MM.1S (cell line): ENCODE results near the gene ZNF23.

Source experiments
- DNase-seq: peaks from one replicate; pipeline ENCODE4 v3.0.0-alpha.2; 2015
- H2AFZ ChIP-seq: fragments of 300-600 bp; sonication (generic); 2 replicates; pipeline ENCODE4 v1.6.0; 2016; ENCODE audit warnings: antibody characterized with exemption, low read length
- H3F3A ChIP-seq: fragments of 300-600 bp; sonication (generic); 2 replicates; pipeline ENCODE4 v1.6.1; 2016; ENCODE audit warnings: mild to moderate bottlenecking, antibody characterized with exemption, low read length, moderate library complexity, mixed read lengths; ENCODE audit not compliant: insufficient read depth
- H3K27ac ChIP-seq: fragments of 300-600 bp; sonication (generic); 2 replicates; pipeline ENCODE4 v1.5.1; 2016; ENCODE audit warnings: mild to moderate bottlenecking, low read length
- H3K27me3 ChIP-seq: fragments of 300-600 bp; sonication (generic); replicated peaks from 2 replicates; pipeline ENCODE4 v1.6.0; 2016; ENCODE audit warnings: low read length; ENCODE audit not compliant: insufficient read depth
- H3K36me3 ChIP-seq: fragments of 300-600 bp; sonication (generic); replicated peaks from 2 replicates; pipeline ENCODE4 v1.6.1; 2016; ENCODE audit warnings: mild to moderate bottlenecking, low read length, mixed read lengths; ENCODE audit not compliant: insufficient read depth
- H3K4me1 ChIP-seq: fragments of 300-600 bp; sonication (generic); 2 replicates; pipeline ENCODE4 v1.6.1; 2016; ENCODE audit warnings: low read length, mixed read lengths
- H3K4me2 ChIP-seq: fragments of 300-600 bp; sonication (generic); 2 replicates; pipeline ENCODE4 v1.6.0; 2016; ENCODE audit warnings: low read depth, low read length
- H3K4me3 ChIP-seq: fragments of 300-600 bp; sonication (generic); 2 replicates; pipeline ENCODE4 v1.5.1; 2016; ENCODE audit warnings: low read length, mixed read lengths
- H3K79me2 ChIP-seq: fragments of 300-600 bp; sonication (generic); 2 replicates; pipeline ENCODE4 v1.6.1; 2016; ENCODE audit warnings: mixed run types, low read length, mixed read lengths
- H3K9ac ChIP-seq: fragments of 300-600 bp; sonication (generic); 2 replicates; pipeline ENCODE4 v1.6.1; 2016; ENCODE audit warnings: low read length, mixed read lengths
- H3K9me2 ChIP-seq: fragments of 300-600 bp; sonication (generic); replicated peaks from 2 replicates; pipeline ENCODE4 v1.6.1; 2016; ENCODE audit warnings: mild to moderate bottlenecking, low read length, mixed read lengths; ENCODE audit not compliant: insufficient read depth
- H3K9me3 ChIP-seq: fragments of 300-600 bp; sonication (generic); replicated peaks from 2 replicates; pipeline ENCODE4 v1.6.1; 2016; ENCODE audit warnings: mild to moderate bottlenecking, low read length, mixed read lengths; ENCODE audit not compliant: insufficient read depth
- H4K20me1 ChIP-seq: fragments of 300-600 bp; sonication (generic); 2 replicates; pipeline ENCODE4 v1.6.1; 2016; ENCODE audit warnings: mild to moderate bottlenecking, low read length, moderate library complexity, mixed read lengths; ENCODE audit not compliant: insufficient read depth
- CTCF ChIP-seq: fragments of 300-600 bp; sonication (generic); IDR thresholded peaks from 2 replicates; pipeline ENCODE4 v1.5.1; 2016; ENCODE audit warnings: antibody characterized with exemption, low read length, mixed read lengths
- EZH2 ChIP-seq: fragments of 300-600 bp; sonication (generic); optimal IDR thresholded peaks from 2 replicates; pipeline ENCODE3; 2017; ENCODE audit warnings: low read depth, mild to moderate bottlenecking, antibody characterized with exemption, low read length, mixed read lengths
- EZH2phosphoT487 ChIP-seq: fragments of 300-600 bp; sonication (generic); IDR thresholded peaks from 2 replicates; pipeline ENCODE4 v1.6.1; 2018; ENCODE audit warnings: antibody characterized with exemption, low read length

The ZNF23 gene

GRCh38 chr16:71402007-71402406 is 60.0 kb downstream of the ZNF23 start:
- Histone ChIP-seq H4K20me1 (no peaks in the 10 kb centered on the region), H3K27me3 (peaks cover 4% of the 10 kb centered on the region; the same call in 1 of the 2 replicates), H2AFZ (no peak overlapping the region), H3K9me3 (no peaks in the 10 kb centered on the region), H3K4me2 (no peak overlapping the region), H3K4me3 (no peak overlapping the region), H3K9me2 (no peaks in the 10 kb centered on the region), H3F3A (no peaks in the 10 kb centered on the region; the same call in 1 of the 2 replicates), H3K27ac (no peak overlapping the region), H3K4me1 (no peaks in the 10 kb centered on the region; the same call in 1 of the 2 replicates), H3K36me3 (no peaks in the 10 kb centered on the region), H3K79me2 (no peaks in the 10 kb centered on the region), H3K9ac (no peak overlapping the region)
- no peak for DNase-seq
- TF ChIP-seq CTCF (no peak), EZH2 (no peak)

DNA sequence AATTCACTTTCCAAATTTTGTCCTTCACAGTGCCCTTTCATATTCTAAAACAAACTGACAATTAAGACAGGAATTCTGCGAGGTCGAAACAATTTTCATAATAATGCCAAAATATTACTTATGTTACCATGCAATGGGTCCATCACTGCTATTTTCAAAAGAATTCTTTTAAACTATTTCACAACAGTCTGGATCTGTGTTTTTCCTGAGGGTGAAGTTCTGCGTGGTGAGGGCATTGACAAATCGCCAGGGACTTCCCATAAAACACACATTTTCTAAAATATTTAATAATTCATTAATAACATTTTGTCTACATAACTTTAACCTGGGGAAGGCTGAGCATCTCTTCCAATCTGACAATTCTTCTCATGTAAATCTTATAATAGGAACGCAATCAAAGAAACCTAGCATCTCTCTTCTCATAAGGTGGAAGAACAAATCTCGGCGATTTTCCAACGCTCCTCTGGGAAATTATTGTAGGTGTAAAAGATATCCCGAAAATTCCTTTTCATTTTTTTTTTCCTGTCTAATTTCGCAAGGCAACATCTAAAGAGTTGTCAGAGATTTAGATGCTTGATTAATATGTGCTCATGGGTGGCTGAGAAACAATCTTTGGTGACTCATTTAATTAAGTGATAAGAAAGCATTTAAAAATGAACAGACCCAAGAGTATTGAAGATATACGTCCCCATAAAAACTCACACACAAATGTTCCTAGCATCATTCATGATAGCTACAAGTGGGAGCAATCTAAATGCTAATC is 62.1 kb downstream of the ZNF23 start:
- no peak overlapping the region for H3K9ac ChIP-seq
- no peak overlapping the region for H3K4me3 ChIP-seq
- no peaks in the 10 kb centered on the region for H4K20me1 ChIP-seq

More for the DNA sequence above, 62.1 kb downstream of the ZNF23 start:
- Histone ChIP-seq H3F3A (no peaks in the 10 kb centered on the region), H3K27ac (no peak overlapping the region), H3K9me2 (no peaks in the 10 kb centered on the region), H3K4me2 (no peak overlapping the region), H2AFZ (no peak overlapping the region), H3K27me3 (peaks cover 4% of the 10 kb centered on the region; the same call in 1 of the 2 replicates), H3K79me2 (no peaks in the 10 kb centered on the region), H3K4me1 (no peaks in the 10 kb centered on the region), H3K9me3 (no peaks in the 10 kb centered on the region), H3K36me3 (no peaks in the 10 kb centered on the region)
- TF ChIP-seq EZH2phosphoT487: no peak
- no peak for TF ChIP-seq EZH2
- TF ChIP-seq CTCF: no peak
- no peak for DNase-seq
